ENCODE measurements around the gene RAI2.

DNA sequence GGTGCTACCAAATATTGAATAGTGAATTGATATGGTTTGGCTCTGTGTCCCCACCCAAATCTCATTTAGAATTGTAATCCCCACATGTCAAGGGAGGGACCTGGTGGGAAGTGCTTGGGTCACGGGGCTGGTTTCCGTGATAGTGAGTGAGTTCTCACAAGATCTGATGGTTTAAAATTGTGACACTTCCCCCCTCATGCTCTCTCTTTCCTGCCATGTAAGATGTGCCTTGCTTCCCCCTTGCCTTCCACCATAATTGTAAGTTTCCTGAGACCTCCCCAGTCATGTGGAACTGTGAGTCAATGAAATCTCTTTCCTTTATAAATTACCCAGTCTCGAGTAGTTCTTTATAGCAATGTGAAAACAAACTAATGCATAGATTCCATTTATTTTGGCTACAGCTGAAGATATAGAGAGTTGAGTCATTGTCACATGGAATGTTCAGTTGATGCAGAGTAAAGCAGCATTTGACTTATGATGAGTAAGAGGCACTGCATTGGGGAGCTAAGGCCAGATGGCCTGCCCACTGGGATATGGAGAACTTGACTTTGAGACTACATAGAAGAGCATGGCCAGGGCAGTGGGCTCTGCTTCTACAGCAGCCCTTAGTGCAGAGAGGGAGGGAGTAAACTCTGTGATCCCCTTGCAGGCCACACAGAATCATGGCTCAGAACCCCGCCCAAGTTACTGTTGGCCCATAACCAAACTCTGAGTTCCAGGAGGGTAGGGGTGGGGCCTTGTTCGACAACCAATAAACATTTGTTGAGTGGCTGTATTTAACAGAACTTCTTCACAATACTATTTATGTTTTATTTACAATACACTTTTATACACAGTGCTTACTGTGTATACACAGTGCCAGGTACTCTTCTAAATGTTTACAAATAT, 34.2 kb downstream of the RAI2 start:
- TF ChIP-seq CTCF (conservative IDR thresholded peaks at IDR 0.05; ENCODE audit: low read length) (no peak), EZH2phosphoT487 (IDR thresholded peaks at IDR 0.05; ENCODE audit: borderline replicate concordance) (no peak)

All from Loucy (cell line).